Neural crest cell (in vitro differentiated cells): ENCODE data around the gene TNRC6C. TPM values are rescaled to one million over a fixed set of nuclear protein-coding genes. Genes with fewer than 3 reads are reported as not detected.
A peak's percentile ranks its signal among the peaks of the same experiment; 100 is the strongest.

ENCODE experiments used
- DNase-seq: peaks from one replicate; pipeline ENCODE4 v3.0.0; 2021; ENCODE audit warnings: low read depth, mixed read lengths, low spot score
- H3K27ac Mint-ChIP-seq: one replicate; pipeline ENCODE4 v1.8.0; 2021; ENCODE audit warnings: mild to moderate bottlenecking, mixed read lengths; ENCODE audit not compliant: unreplicated experiment
- H3K27me3 Mint-ChIP-seq: 2 replicates; pipeline ENCODE4 v1.8.0; 2021; ENCODE audit warnings: low read depth, mild to moderate bottlenecking, mixed read lengths
- H3K36me3 Mint-ChIP-seq: 2 replicates; pipeline ENCODE4 v1.8.0; 2021; ENCODE audit warnings: low read depth, mild to moderate bottlenecking, mixed read lengths
- H3K4me1 Mint-ChIP-seq: 2 replicates; pipeline ENCODE4 v1.8.0; 2021; ENCODE audit warnings: mixed read lengths
- H3K4me3 Mint-ChIP-seq: one replicate; pipeline ENCODE4 v1.8.0; 2021; ENCODE audit warnings: mild to moderate bottlenecking, mixed read lengths
- H3K9me3 Mint-ChIP-seq: 2 replicates; pipeline ENCODE4 v1.8.0; 2021; ENCODE audit warnings: mixed read lengths
- CTCF ChIP-seq: fragments of 200-600 bp; sonication (generic); conservative IDR thresholded peaks from 2 replicates; pipeline ENCODE4 v1.5.0; 2021; ENCODE audit warnings: antibody characterized with exemption, mild to moderate bottlenecking
- total RNA-seq: library from RNA; stranded (reverse); gene quantifications from 2 replicates; pipeline ENCODE4 v1.2.1, GENCODE V29; 2021

TNRC6C gene
- total RNA-seq, 1 donor from 2014 or later, result 40.5 TPM

DNA sequence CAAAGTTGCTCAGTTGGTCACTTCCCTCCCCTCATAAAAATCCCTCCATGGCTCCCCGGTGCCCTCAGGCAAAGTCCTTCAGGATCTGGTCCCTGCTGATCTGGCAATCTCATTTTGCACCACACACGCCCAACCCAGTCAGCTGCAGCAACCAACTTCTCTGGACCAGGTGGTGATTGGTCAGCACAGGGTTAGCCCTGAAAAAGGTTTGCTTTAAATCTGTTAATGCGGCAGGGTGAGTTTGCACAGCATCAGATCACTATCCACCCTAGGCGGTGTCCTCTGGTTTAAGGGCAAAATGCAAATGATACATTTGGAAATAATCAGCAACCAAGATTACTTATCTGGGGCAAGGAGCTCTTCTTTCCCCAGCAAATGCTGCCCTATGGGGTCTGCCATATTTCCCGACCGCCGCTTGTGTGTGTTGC lies 42.9 kb upstream of the TNRC6C start:
- H3K4me1 Mint-ChIP-seq, result peaks cover 16% of the 10 kb centered on the region
- H3K27me3 Mint-ChIP-seq, result peaks cover 48% of the 10 kb centered on the region
- peaks cover 15% of the 10 kb centered on the region for H3K9me3 Mint-ChIP-seq
- H3K4me3 Mint-ChIP-seq, result no peak overlapping the region
- H3K36me3 Mint-ChIP-seq, result peaks cover 4% of the 10 kb centered on the region
- TF ChIP-seq CTCF, result no peak
- H3K27ac Mint-ChIP-seq, result no peak overlapping the region
- no peak for DNase-seq

DNA sequence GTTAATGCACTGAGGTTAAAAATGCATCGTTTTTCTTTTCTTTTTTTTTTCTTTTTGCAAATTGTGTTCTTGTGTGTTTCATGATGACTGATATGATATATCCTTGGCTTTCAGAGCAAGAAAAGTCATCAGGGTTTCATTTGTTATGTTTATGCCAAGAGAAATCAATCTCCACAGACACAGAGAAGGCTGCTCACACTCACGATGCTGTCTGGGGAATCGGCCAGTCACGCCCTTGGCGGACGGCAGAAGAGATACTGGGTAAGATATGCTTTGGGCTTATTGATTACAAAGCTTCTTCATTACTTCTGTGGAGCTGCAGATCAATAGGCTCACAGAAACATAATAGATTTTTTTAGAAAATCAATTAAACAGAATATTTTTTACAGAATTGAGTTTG lies 42.2 kb upstream of the TNRC6C start:
- H3K27ac Mint-ChIP-seq, result no peak overlapping the region
- no peak for DNase-seq
- TF ChIP-seq CTCF, result no peak
- H3K9me3 Mint-ChIP-seq, result peaks cover 15% of the 10 kb centered on the region
- H3K27me3 Mint-ChIP-seq, result peaks cover 48% of the 10 kb centered on the region
- H3K36me3 Mint-ChIP-seq, result peaks cover 4% of the 10 kb centered on the region
- no peak overlapping the region for H3K4me3 Mint-ChIP-seq
- peaks cover 16% of the 10 kb centered on the region for H3K4me1 Mint-ChIP-seq

DNA sequence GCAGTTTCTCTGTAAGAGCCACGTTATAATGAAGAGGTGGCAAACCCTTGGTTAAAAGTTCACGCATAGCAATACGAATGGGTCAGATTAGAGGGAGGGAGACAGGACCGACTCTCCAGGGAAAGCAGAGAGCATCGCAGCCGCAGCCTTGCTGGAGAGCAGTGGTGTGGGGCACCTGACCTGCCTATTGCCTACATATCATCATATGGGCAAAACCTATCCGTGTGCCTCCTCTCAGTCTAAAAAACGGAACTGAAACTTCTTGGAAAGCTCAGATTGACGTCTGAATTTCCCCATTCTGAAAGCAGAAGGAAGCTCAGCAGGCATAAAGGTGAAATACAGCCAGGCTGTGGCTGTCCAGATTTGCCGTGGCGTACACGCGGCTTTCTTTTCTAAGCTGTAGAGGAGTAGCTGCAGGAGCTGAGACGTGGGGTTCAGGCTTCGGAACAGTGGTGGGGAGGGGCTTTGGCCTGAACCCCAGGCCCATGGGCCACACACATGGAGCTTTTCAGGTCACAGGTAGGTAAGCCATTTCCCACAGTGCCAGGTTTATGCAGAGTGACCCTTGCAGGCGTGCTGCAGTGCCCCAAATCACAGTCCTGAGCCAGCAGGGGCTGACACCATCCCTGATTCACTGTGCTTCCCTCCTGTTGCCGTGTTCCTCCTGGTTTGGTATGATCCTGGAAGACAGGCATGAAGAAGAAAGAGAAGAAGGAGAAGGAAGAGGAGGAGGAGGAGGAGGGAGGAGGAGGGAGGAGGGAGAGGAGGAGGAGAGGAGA lies 41.6 kb upstream of the TNRC6C start:
- peaks cover 4% of the 10 kb centered on the region for H3K36me3 Mint-ChIP-seq
- H3K27me3 Mint-ChIP-seq, result peaks cover 43% of the 10 kb centered on the region
- H3K9me3 Mint-ChIP-seq, result peaks cover 11% of the 10 kb centered on the region
- H3K27ac Mint-ChIP-seq, result no peak overlapping the region
- peaks cover 16% of the 10 kb centered on the region for H3K4me1 Mint-ChIP-seq
- no peak for DNase-seq
- no peak overlapping the region for H3K4me3 Mint-ChIP-seq
- TF ChIP-seq CTCF, result no peak

GRCh38 chr17:77919276-77919675 lies 39.2 kb upstream of the TNRC6C start:
- no peak for DNase-seq
- Mint-ChIP-seq H3K4me1 (peaks cover 21% of the 10 kb centered on the region), H3K27me3 (peaks cover 35% of the 10 kb centered on the region), H3K27ac (peak overlapping the region; percentile 4), H3K9me3 (peaks cover 7% of the 10 kb centered on the region), H3K36me3 (peaks cover 4% of the 10 kb centered on the region), H3K4me3 (no peak overlapping the region)
- TF ChIP-seq CTCF, result no peak

DNA sequence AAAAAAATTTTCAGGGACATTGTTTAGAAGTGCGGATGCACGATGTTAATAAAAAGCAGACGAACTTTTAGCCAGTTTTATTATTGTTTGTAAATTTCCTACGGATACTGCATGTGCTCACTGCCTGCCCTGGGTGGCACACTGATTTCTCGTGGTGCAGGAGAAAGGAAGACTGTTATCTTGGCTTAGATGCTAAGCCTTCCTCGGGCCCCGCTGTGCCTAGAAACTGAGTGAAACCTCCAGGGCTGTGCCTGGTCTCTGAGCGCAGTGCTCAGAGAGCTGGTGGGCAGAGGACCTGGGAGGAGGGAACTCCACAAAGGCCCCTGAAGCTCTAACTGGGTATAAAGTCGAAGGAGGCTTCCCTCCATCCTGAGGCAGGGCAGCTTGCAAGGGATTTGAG lies 35.4 kb upstream of the TNRC6C start:
- no peak for DNase-seq
- H3K27ac Mint-ChIP-seq, result no peak overlapping the region
- peaks cover 9% of the 10 kb centered on the region for H3K9me3 Mint-ChIP-seq
- H3K27me3 Mint-ChIP-seq, result peaks cover 12% of the 10 kb centered on the region
- TF ChIP-seq CTCF, result no peak
- peaks cover 30% of the 10 kb centered on the region for H3K4me1 Mint-ChIP-seq
- no peak overlapping the region for H3K4me3 Mint-ChIP-seq
- peaks cover 4% of the 10 kb centered on the region for H3K36me3 Mint-ChIP-seq
